GOT3 (cell line): ENCODE measurements around the gene AIFM1.
"Not testable (repeated sequence)": the region's sequence is repeated elsewhere in the genome, so short reads cannot be mapped to it uniquely, and the experiment has no call there.

ENCODE experiments used
- DNase-seq: peaks from one replicate; lab custom pipeline; 2025; ENCODE audit warnings: mixed read lengths; lab: John Stamatoyannopoulos, UW

The AIFM1 gene

DNA sequence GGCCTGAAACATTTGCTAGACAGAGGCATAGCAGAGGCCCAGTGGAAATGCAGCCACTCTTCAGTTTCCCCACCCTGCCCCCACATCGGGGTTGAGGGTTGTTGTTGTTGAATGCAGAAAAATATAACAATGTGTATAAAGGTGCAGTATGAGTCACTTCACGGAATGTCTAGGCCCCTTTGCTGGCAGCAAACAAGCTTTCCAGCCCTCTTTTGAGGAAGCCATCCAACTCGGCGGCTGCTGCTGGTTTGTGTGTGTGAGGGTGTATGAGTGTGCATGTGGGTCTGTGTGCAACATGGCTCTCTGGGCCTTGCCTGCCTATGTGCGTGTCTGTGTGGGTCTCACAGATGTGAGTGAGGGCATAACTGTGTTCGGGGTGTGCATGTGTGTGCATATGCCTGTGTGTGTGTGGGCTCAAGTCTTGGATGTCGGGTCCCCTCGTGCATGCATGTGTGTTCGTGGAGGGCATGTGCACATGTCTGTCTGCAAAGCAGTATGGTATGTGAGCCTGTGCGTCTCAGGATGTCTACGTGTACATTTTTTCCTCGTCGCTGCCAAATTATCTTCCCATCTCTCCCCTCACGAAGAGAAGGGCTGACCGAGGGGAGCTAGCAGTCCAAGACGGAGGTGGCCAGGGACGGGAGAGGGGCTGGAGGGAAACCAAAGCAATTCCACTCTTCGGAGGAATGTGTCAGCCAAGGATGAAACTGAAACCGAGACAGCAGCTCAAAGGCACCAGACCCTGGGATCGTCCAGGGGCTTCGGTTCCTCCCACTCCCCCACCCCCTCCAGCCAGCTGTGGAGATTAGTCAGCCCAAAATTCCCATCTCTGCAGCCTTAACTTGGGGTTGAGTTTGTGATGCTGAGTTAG lies 47.0 kb downstream of the AIFM1 start:
- DNase-seq = no peak

DNA sequence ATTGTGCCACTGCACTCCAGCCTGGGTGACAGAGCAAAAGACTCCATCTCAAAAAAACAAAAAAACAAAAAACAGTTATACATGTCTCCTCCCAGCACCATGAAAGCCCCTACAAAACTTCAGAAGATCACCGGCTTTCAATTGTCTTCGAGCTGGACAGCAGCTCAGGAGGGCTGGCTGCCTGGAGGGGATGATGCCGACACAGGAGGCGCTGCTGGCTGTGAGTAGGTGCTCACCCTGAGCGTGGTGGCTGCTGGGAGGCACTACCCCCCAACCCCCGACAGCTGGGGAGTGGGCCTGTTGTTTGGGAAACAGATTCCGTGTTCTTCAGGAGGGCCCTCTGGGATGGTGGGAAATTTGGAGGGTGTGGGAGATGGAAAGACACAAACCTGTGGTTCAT lies 48.5 kb downstream of the AIFM1 start:
- no peak for DNase-seq

DNA sequence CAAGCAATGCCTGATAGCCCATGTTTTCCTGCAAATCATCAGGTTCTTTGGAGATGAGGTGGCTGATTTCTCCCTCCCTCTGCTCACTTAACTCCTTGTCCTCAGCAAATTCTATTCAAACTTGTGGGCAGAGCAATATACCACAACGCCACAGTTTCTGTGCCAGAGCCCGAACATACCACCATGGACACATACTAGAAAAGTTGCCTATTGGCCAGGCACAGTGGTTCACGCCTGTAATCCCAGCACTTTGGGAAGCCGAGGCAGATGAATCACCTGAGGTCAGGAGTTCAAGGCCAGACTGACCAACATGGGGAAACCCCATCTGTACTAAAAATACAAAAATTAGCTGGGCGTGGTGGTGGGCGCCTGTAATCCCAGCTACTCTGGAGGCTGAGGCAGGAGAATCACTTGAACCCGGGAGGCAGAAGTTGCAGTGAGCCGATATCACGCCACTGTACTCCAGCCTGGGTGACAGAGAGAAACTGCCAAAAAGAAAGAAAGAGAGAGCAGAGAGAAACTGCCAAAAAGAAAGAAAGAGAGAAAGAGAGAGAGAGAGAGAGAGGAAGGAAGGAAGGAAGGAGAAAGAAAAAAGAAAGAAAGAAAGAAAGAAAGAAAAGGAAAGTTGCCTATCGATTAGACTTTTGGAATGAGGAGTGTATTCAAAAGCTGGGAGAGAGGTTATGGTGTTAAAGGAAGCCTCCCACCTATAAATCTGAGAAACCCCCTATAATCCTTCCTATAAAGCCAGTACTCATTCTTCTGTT lies 50.3 kb downstream of the AIFM1 start:
- DNase-seq = not testable (repeated sequence)

DNA sequence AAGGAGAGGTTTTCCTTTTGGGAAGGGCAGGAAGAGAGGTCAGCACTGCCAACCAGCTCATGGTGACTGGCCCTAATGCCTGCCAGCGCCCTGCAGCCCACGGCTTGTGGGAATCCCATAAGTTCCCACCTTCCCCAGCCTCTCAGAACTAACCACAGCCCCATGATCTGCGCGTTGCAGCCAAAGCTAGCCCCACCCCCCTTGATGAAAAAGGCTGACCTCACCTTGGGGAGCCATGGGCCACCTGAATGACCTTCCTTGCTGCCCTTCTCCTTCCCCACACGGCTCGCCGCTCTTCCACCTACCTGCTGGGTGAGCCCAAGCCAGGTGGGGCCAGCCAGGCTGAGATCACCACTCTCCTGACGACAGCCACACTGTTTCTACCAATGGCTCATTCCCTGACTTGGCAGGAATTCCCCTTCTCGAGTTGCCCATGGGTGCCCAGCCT lies 51.5 kb downstream of the AIFM1 start:
- DNase-seq = no peak

DNA sequence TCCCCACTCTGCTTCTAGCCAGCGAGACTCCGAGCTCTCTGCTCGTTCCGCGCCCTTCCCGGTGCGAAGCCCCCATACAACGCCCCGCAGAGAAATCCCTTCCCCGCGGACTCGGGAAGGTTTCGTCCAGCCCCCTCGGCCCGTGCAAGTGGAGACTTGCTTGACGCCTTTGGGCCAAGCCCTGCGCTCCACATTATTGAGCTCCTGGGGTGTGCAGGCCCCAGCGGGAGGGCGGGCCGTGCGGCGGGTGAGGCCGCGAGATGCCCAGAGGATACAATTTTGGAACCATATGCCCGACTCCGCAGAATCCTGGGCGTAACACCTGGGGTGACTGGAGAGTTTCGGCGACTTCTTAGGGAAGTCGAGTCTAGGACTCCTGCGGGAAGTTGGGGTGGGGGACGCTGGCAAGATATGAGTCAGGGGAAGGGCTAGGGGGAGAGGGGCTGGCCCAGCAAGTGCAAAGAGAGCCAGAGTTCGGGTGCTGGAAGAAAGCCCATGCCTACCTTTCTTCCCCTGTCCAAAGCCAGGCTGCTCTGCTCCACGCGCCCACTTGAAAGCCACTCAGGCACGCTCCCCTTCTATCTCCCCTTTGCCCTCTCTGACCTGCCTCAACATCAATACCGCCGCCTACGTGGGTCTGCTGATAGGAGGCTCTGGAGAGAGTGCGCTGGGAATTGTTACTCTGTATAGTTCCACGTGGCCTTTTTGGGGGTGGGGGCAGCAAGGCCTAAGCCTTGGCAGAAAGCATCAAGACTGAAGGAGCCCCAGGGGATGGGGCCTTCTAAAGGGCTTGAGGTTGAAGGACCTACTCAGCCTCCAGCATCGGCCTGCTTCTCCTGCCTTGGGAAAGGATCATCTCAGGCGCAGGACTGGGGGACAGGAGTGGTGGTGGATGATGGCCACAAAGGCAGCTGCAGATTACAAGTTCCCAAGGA lies 54.2 kb downstream of the AIFM1 start:
- DNase-seq = no peak

DNA sequence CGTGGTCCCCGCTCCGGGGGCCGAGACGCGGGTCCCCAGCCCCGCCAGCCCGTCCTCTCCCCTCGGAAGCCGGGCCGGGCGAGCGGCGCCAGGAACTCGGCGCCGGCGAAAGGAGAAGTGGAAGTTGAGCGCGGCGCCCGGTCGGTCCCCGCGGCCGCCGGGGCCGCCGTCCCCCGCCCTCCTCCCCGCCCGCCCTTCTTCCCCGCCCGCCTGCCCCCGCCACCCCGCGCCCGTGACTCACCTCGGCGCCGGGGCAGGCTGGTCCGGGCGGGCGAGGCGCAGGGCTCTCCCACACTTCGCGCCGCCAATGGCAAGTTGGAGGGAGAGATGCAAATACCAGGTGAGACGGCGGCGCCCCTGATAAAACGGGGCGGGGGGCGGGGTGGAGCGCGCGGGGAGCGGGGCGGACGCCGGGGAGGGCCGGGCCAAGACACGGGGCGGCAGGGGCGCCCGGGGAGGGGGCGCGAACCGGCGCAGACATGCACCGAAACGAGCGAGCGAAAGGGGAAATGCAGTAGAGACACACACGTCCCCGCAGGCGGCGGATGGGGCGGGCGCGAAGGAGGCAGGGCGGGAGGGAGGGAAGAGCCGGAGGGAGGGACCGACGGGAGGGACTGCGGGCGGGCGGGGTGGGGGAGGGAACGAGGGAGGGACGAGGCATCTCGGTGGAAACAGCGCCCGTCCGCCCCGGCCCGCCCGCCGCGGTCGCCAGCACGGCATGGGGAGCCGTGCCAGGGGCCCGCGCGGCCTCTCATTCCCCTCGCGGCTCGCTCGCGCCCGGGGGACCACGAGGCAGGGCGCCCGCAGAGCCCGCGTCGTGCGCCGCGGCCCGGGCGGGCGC lies 55.0 kb downstream of the AIFM1 start, which contains the start of gene ELF4:
ELF4 (minus strand) TSS at position 119 of the 841 bp plus-strand sequence. CDS start 29,167 bp downstream, outside the sequence.
- DNase-seq = peak; percentile 3

DNA sequence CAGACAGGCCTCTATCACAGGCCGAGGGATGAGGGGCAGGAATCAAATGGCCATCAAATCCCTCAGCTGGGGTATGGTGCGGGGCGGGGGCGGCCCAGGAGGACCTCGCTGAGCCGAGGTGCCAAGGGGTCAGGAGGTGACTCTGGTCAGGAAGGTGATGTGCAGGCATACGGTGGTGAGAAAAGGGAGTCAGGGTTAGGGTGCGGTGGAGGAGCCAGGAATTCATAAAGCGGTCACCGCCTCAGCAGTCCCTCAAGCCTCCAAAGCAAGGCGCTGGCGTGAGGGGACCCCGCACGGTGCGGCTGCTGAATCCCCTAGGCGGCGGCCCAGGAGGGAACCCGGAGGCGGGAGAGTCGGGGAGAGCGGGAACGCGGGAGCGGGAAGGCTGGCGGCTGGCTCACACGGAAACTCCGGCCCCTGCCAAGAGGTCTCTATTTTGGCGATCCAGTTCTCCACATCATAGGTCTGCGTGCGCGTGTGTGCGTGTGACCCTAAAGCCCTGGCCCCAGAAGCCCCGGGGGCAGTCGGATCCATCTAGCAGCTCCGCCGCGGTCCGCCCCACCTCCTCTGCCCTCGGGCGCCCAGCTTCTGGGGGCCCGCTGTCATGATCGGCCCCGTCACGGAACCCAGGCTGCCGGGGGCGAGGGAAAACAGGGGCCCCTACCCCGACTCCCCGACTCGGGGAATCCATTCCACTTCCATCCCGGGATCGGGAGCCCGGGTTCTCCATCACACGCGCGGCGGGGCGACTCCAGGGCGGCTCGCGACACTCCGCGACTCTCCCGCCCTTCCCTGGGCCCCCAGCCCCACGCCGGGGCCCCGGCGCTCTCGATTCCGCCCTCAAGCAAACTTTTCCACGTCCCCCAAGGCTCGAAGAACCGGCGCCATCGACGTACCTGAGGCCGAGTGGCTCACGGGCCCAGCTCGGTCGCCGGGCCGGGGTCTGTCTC lies 55.9 kb downstream of the AIFM1 start:
- DNase-seq = no peak

DNA sequence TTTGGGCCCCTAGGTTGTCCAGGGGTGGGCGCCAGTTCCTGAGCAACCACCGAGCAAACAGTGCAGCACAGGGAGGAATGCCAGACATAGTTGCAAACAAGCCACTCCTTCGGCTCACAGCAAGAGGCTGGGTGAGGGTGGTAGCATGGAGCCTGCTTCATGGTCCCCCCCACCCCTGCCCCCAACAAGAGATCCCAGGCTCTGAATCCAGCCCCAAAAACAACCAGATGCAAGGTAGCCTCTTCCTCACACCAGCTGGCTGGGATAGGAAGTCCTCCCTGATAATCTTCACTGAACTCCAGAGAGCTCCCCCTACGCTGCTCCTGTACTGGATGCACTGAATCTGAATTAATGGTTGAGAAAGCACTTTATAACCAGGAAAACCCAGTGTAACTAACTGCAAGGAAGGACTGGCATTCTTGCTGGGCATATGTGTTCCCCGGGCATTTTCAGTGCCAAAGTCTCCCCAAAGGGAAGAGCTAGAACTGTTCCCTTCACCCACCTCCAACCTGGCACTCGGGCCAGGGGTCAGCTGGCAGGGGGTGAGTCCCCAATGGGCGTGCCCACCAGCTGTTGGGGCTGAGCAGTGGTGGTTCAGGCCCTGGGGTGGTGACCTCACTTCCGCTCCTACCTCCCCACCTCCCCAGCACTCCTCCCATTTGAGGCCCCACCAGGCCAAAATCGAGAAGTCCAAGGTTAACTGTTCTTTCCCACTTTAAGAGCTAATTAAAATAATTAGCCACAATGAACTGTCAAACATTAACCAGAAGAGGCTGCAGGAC lies 56.8 kb downstream of the AIFM1 start:
- no peak for DNase-seq

DNA sequence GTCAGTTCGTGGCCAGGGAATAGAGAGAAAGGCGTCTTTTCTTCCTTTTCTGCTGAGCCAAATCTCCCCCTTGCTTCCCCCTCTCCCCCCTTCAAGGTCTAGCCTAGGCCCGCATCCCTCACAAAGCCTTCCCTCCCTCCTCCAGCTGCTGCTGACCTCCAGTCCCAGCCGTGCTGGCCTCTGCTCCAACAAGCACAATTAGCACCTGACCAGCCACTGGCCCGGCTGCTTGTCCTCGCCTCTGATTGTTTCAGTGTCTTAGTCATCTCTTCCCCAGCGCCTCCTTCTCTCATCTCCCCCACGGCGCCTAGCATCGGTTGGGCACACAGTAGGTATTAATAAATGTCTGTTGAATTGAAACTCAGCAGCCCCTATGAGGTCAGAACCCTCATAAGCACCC lies 59.6 kb downstream of the AIFM1 start:
- DNase-seq = no peak

DNA sequence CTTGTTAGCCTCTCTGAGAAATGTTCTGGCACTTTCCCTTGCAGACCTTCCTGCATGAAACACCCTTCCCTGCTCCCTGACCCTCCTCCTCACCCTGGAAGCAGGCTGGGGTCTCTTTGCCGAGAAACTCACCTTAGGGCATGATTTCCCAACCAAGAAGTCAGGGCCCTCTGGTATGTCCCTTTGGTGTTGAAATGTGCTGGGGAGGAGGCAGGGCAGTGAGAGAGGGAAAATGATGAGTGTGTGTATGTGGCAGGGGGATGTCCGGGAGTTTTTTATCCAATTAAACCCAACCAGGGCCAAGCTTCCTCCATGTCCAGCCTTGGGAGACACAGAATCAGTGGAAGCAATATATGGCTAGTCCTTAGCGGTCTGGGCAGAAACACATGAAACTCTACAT lies 60.4 kb downstream of the AIFM1 start:
- no peak for DNase-seq

DNA sequence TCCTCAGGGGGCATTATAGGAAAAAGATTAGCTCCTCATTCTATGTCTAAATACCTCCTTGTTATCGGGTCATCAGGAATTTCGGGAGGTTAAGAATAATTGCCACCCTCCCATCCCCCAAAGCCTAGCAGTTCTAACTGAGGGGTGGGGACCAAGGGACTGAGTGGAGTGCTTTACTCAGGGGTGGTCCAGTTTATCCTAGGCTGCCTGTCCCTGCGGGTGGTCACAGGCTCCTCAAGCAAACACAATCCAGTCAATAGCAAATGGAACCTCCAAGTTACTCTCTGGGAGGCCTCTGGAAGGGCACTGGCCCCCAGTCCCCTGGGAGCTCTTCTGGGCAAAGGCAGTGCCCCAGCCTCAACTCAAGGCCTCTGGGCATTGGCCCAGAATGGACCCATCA lies 62.0 kb downstream of the AIFM1 start:
- no peak for DNase-seq

DNA sequence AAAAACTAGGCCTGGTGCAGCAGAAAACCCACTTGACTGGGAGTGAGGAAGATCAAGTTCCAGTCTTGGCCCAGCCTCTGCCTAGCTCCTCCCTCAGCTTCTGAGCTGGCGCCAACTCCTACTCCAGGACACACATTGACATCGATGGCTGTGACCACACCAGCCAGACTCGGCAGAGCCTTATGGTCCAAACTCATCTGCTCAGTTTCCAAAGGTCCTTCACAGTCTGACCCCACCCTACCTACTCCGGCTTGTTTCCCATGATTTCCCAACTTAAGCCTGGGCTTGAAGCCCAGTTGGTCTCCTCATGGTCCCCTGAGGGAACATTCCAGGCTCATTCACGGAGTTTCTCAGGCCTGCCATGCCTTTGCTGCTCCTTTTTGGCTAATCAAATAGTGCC lies 65.5 kb downstream of the AIFM1 start:
- peak; percentile 4 for DNase-seq

DNA sequence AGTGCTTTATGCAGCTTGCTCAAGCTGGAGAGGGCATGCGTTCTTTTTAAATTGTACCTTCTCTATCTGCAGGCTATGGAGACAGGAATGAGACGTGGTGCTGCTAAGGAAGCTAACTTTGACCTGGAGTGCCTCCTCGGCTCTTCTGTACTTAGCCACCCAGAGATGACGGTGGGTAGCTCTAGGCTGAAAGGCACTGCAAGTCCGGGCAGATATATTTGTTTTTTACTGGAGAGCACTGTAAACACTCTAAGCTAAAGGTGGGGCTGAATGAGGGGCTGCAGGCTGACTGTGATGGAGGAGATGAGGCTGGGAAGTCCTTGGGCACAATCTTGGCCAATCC lies 67.5 kb downstream of the AIFM1 start:
- DNase-seq = no peak

DNA sequence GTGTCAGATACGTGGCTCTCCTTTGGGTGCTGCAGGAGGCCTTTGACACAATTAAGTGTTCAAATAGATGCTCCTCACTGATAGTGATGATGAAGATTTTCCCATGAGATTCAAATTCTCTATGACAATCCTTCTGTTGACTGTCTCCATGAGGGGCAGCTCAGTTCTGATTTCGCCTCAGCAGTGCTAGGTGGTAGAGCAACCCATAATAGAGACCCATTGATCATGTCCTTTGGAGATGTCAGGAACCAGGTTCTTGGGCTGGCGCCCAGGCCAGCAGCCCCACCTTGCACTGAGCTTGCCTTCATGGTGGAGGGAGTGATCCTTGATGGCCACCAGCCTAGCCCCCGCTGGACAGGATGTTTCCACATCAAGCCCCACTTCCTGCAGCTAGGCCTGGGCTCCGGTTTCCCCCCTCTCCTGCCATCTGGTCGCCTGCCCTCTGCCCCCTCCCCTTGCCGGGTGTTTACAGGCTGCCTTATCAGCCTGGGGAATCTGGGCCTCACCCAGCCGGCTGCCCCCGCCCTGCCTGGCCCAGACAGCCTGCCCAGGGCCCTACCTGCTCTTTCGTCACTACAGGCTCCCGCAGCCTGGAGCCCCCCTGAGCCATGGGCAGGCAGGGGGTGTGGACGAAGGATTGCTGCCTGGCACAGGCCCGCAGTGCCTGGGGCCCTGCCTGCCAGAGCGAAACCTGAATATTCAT lies 68.0 kb downstream of the AIFM1 start:
- DNase-seq = no peak

DNA sequence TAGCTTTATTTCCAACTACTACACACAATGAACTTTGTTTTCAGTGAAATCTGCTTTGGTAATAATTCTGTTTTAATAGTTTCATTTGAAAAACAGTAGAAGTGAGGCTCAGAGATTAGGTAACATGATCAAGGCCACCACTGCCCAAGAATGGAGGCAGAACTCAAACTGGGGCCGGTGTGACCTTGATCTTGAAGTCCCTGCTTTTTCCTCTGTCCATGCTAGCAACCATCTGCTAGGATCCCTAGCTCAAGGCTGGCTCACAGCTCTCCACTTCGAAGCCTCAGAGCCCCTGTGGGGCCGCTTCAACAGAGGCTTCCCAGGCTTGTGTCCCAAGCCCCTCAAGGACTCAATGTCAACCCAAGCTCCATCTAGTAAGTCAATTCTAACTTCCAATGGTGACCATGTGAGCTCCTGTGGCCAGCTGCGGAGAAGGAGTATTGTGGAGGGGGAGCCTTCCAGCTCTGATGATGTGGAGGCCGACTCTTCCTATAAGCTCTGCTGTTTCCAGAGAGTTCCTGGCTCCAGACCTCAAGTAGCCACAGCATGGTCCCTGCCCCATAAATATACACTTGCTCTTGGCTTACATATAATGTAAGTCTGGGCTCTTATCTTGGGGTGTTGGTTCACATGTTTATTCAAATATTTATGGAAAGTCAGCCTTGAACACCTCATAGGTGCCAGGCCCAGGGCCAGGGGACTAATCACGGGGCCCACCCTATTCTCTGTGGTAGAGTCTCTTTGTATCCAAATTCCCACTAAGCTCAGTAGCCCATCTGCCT lies 70.2 kb downstream of the AIFM1 start:
- DNase-seq = no peak

DNA sequence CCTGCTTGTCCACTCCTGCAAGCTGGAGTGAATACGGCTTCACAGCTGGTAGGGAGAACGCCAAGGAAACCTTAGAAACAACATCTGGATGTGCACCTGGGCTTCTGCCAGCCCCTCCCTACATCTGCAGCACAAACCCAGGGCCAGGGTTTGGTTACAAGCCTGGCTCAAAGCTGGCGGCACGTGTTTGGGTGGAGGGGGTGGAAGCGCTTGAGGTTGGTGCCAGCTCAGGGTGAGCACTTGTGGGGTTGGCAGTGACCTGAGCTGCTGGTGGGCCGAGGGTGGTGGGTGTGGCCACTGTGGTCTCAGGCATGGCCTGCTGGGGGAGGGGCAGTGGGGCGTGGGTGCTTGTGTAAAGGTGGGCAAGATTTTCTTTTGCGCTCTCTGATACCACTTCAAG lies 70.9 kb downstream of the AIFM1 start:
- no peak for DNase-seq

DNA sequence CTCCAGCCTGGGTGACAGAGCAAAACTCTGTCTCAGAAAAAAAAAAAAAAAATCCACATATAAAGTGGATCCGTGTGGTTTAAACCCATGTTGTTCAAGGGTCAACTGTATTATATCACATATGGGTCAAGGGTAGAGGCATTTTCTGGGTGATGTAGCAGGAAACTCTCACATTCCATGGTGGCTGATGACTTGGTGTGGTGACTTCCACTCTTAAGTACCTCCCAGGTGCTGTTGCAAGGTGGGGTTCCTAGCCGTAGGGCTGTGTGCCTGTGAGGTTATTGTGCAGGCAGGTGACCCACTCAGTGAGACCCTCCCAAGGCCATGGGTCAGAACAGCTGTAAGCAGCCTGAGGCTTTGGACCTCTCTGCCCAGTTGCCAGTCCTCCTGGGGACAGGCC lies 72.4 kb downstream of the AIFM1 start:
- DNase-seq = no peak
